Activated T-helper 1 cell treated with anti-CD3 and anti-CD28 coated beads, Interleukin-12 subunit alpha, Interleukin-12 subunit beta, Interleukin-2, Interleukin-4 antibody, amounts not matched to agents 30 ng/mL and 10 ng/mL and 1 ng/mL, durations not matched to agents 14 hours and 24 hours and 36 hours (primary cell): ENCODE data around the gene CRIP3. TPM values are rescaled to one million over a fixed set of nuclear protein-coding genes. Genes with fewer than 3 reads are reported as not detected.

Experiments
- DNase-seq: peaks from one replicate; pipeline ENCODE4 v3.0.0; 2021; ENCODE audit warnings: low spot score
- H3K27ac Mint-ChIP-seq: one replicate; pipeline ENCODE4 v1.8.0; 2021; ENCODE audit warnings: mild to moderate bottlenecking, mixed read lengths
- H3K27me3 Mint-ChIP-seq: one replicate; pipeline ENCODE4 v1.8.0; 2022; ENCODE audit warnings: mild to moderate bottlenecking, moderate library complexity, mixed read lengths; ENCODE audit not compliant: insufficient read depth
- H3K36me3 Mint-ChIP-seq: one replicate; pipeline ENCODE4 v1.8.0; 2021; ENCODE audit warnings: low read depth, mixed read lengths
- H3K4me1 Mint-ChIP-seq: one replicate; pipeline ENCODE4 v1.8.0; 2021; ENCODE audit warnings: low read depth, mixed read lengths
- H3K4me3 Mint-ChIP-seq: one replicate; pipeline ENCODE4 v1.8.0; 2021; ENCODE audit warnings: mild to moderate bottlenecking, moderate library complexity, mixed read lengths
- H3K9me3 Mint-ChIP-seq: one replicate; pipeline ENCODE4 v1.8.0; 2021; ENCODE audit warnings: mixed read lengths
- intact Hi-C: fragments of 100-400 bp; cut with micrococcal nuclease; formaldehyde crosslinking; loops from one replicate; pipeline ENCODE4 v1.15.1; 2024
- total RNA-seq: library from RNA; stranded (reverse); gene quantifications from 2 replicates; pipeline ENCODE4 v1.2.3, GENCODE V29; 2022

CRIP3 gene
- total RNA-seq, 1 donor from 2014 or later, result not detected

DNA sequence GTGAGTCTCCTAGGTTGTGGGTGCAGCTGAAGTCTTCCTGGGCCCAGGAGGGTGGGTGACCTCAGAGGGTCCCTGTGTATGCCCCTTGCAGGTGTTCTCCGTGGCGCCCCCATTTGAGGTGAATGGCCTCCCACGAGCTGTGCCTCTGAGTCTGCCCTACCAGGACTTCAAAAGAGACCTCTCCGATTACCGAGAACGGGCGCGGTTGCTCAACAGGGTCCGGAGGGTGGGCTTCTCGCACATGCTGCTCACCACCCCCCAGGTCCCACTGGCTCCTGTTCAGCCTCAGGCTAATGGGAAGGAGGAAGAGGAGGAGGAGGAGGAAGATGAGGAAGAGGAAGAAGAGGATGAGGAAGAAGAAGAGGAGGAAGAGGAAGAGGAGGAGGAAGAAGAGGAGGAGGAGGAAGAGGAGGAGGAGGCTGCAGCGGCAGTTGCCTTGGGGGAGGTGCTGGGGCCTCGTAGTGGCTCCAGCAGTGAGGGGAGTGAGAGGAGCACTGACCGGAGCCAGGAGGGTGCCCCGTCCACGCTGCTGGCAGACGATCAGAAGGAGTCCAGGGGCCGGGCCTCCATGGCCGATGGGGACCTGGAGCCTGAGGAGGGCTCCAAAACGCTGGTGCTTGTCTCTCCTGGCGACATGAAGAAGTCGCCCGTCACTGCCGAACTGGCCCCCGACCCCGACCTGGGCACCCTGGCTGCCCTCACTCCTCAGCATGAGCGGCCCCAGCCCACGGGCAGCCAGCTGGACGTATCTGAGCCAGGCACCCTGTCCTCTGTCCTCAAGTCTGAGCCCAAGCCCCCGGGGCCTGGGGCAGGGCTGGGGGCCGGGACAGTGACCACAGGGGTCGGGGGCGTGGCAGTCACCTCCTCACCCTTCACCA lies 25.8 kb downstream of the CRIP3 start:
- no peak for DNase-seq
- Mint-ChIP-seq H3K9me3 (no peaks in the 10 kb centered on the region), H3K36me3 (no peaks in the 10 kb centered on the region), H3K27me3 (peaks cover 44% of the 10 kb centered on the region), H3K27ac (no peak overlapping the region), H3K4me1 (peaks cover 4% of the 10 kb centered on the region), H3K4me3 (no peak overlapping the region)
- intact Hi-C loops, result no loop called here

- Mint-ChIP-seq H3K27ac (no peak overlapping the region), H3K4me1 (peaks cover 4% of the 10 kb centered on the region), H3K27me3 (peaks cover 46% of the 10 kb centered on the region), H3K36me3 (no peaks in the 10 kb centered on the region), H3K9me3 (no peaks in the 10 kb centered on the region), H3K4me3 (no peak overlapping the region)
- DNase-seq, result no peak
- intact Hi-C loops, result no loop called here
Measured at GRCh38 chr6:43282060-43282459, 26.6 kb downstream of the CRIP3 start.

- intact Hi-C loops, result no loop called here
- no peak overlapping the region for H3K4me3 Mint-ChIP-seq
Measured at GRCh38 chr6:43280234-43280633, 28.4 kb downstream of the CRIP3 start.

DNA sequence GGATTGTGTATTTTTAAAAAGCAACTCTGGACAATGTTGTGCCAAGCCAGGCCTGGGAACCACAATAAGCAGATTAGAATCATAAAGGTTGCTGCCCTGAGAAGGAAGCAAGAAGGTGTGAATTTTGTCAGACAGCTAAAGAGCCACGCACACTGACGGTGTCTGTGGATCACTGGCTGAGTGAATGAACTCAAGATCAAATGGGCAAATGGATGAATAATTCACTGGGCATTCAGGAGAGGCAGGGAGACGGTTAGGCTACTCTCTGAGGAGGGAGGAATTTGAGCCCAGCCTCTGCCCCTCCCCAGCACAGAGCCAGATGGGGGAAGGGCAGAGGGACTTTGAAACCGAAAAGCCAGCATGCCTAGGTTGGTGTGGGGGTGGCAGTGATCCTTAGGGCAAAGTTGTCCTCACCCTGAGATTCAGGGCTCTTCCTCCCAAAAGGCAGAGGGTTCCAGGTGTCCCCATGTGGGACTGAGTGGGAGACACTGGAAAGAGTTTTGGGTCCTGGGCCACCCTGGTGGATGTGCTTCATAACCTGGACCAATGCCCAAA lies 30.0 kb downstream of the CRIP3 start:
- peaks cover 53% of the 10 kb centered on the region for H3K27me3 Mint-ChIP-seq
- intact Hi-C loops, result no loop called here
- H3K4me3 Mint-ChIP-seq, result no peak overlapping the region
- no peaks in the 10 kb centered on the region for H3K9me3 Mint-ChIP-seq
- H3K27ac Mint-ChIP-seq, result no peak overlapping the region
- H3K36me3 Mint-ChIP-seq, result no peaks in the 10 kb centered on the region
- H3K4me1 Mint-ChIP-seq, result peaks cover 14% of the 10 kb centered on the region
- no peak for DNase-seq

More at GRCh38 chr6:43280234-43280633, 28.4 kb downstream of the CRIP3 start:
- no peak for DNase-seq
- Mint-ChIP-seq H3K36me3 (no peaks in the 10 kb centered on the region), H3K4me1 (peaks cover 14% of the 10 kb centered on the region), H3K9me3 (no peaks in the 10 kb centered on the region), H3K27me3 (peaks cover 48% of the 10 kb centered on the region), H3K27ac (no peak overlapping the region)

GRCh38 chr6:43277643-43278523 lies 30.7 kb downstream of the CRIP3 start:
- DNase-seq, result no peak
- no peaks in the 10 kb centered on the region for H3K36me3 Mint-ChIP-seq
- H3K9me3 Mint-ChIP-seq, result no peaks in the 10 kb centered on the region
- peaks cover 58% of the 10 kb centered on the region for H3K27me3 Mint-ChIP-seq
- no peak overlapping the region for H3K27ac Mint-ChIP-seq
- intact Hi-C loops, result no loop called here
- H3K4me3 Mint-ChIP-seq, result no peak overlapping the region
- peaks cover 14% of the 10 kb centered on the region for H3K4me1 Mint-ChIP-seq

- H3K36me3 Mint-ChIP-seq, result no peaks in the 10 kb centered on the region
- peaks cover 59% of the 10 kb centered on the region for H3K27me3 Mint-ChIP-seq
- no peak overlapping the region for H3K27ac Mint-ChIP-seq
- no peaks in the 10 kb centered on the region for H3K9me3 Mint-ChIP-seq
- intact Hi-C loops, result no loop called here
- H3K4me1 Mint-ChIP-seq, result peaks cover 14% of the 10 kb centered on the region
- DNase-seq, result no peak
- no peak overlapping the region for H3K4me3 Mint-ChIP-seq
Measured at GRCh38 chr6:43277306-43277642, 31.4 kb downstream of the CRIP3 start.

DNA sequence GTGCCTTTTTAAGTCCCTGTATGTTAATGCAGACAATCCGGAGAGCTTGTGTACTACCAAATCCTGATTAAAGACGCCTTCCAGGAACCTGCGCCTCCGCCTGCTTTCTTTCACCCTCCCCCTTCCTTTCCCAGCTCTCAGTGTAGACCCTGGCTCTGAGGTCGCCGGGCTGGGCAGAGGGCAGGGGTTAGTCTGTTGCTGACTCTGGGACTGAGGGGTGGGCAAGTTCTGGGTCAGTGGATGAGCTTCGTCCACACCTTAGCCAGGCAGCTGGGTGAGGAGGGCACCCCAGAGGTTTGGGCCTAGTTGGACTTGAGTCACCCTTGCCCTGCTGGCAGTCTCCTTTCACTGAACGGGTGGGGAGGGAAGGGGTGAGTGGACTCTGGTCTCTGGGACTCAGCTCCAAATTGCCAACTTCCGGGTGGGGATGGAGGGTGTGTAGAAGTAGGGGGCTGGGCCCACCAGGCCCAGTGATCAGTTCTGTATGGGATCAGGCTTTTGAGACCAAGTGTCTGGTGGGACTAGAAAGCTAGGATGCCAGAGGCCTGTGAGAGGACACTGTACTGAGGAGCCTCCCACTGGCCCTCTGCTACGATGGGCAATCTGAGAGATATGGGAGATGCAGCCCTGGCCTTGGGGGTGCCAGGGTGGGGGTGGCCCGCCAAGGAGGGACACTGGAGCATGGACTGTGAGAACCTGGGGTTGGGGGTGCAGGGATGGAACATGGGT lies 31.9 kb downstream of the CRIP3 start:
- H3K4me3 Mint-ChIP-seq, result no peak overlapping the region

GRCh38 chr6:43275801-43276576 lies 32.6 kb downstream of the CRIP3 start:
- peak; percentile 8 for DNase-seq
- Mint-ChIP-seq H3K36me3 (no peaks in the 10 kb centered on the region), H3K27me3 (peaks cover 64% of the 10 kb centered on the region), H3K4me3 (peak overlapping the region; percentile 77), H3K9me3 (no peaks in the 10 kb centered on the region), H3K4me1 (peaks cover 14% of the 10 kb centered on the region), H3K27ac (peak overlapping the region; percentile 66)
- intact Hi-C loops, result no loop called here

More for the DNA sequence above, 31.9 kb downstream of the CRIP3 start:
- Mint-ChIP-seq H3K4me1 (peaks cover 14% of the 10 kb centered on the region), H3K36me3 (no peaks in the 10 kb centered on the region), H3K27me3 (peaks cover 59% of the 10 kb centered on the region), H3K27ac (no peak overlapping the region), H3K9me3 (no peaks in the 10 kb centered on the region)
- DNase-seq, result no peak
- intact Hi-C loops, result no loop called here

GRCh38 chr6:43274916-43275597 lies 33.6 kb downstream of the CRIP3 start:
- DNase-seq, result peak; percentile 10
- peak overlapping the region; percentile 51 for H3K4me3 Mint-ChIP-seq
- H3K27me3 Mint-ChIP-seq, result peaks cover 65% of the 10 kb centered on the region
- H3K4me1 Mint-ChIP-seq, result peaks cover 14% of the 10 kb centered on the region
- no peaks in the 10 kb centered on the region for H3K36me3 Mint-ChIP-seq
- H3K9me3 Mint-ChIP-seq, result no peaks in the 10 kb centered on the region
- no peak overlapping the region for H3K27ac Mint-ChIP-seq
- intact Hi-C loops, result no loop called here

- Mint-ChIP-seq H3K4me1 (peaks cover 15% of the 10 kb centered on the region), H3K27ac (peak overlapping the region; percentile 63), H3K9me3 (no peaks in the 10 kb centered on the region), H3K27me3 (peaks cover 64% of the 10 kb centered on the region), H3K4me3 (no peak overlapping the region), H3K36me3 (no peaks in the 10 kb centered on the region)
- intact Hi-C loops, result no loop called here
- no peak for DNase-seq
Measured at GRCh38 chr6:43274127-43274915, 34.3 kb downstream of the CRIP3 start.

GRCh38 chr6:43273707-43274106 lies 34.9 kb downstream of the CRIP3 start:
- Mint-ChIP-seq H3K36me3 (no peaks in the 10 kb centered on the region), H3K4me1 (peaks cover 22% of the 10 kb centered on the region), H3K27me3 (peaks cover 67% of the 10 kb centered on the region), H3K9me3 (no peaks in the 10 kb centered on the region), H3K4me3 (no peak overlapping the region), H3K27ac (no peak overlapping the region)
- no peak for DNase-seq
- intact Hi-C loops, result no loop called here
